Left lung (tissue), 8 donors: ENCODE data around the gene RANBP3L. TPM values are rescaled to one million over a fixed set of nuclear protein-coding genes. Genes with fewer than 3 reads are reported as not detected.

Source experiments
- polyA plus RNA-seq, 6 donors: library from polyadenylated mRNA; unstranded; fragments of 120-200 nt; gene quantifications; one replicate each; pipeline ENCODE4 v1.2.1, GENCODE V29; 2013; ENCODE audit not compliant: insufficient read length in 6 of 6
- total RNA-seq, 2 donors: library from RNA; stranded (reverse); fragmentation: NEBNext Ultra II Directional; extraction: Animal tissue kit (Norgen Biotek cat#: 25700); gene quantifications; one replicate each; pipeline ENCODE4 v1.2.1, GENCODE V29; 2021
- donor health status: DM: no; HTN: yes; CAD: no.
- donor health status: DM: no; HTN: no; CAD: no.

The RANBP3L gene
- total and polyA plus RNA-seq, 8 donors = 1.1 to 7.1 (median 2.2) TPM

Other genes starting within 250 kb of the RANBP3L start
- gene UGT3A2, start 235.0 kb downstream of the RANBP3L start, total RNA-seq = under 1 TPM in 1 of 2 donors, not detected in 1; 0.31 TPM
- under 1 TPM; 0.09 to 0.28 (median 0.20) TPM for gene UGT3A2, start 235.0 kb downstream of the RANBP3L start, polyA plus RNA-seq
- gene LMBRD2, start 150.0 kb downstream of the RANBP3L start, total RNA-seq = 10 to 100 TPM; 12.9 to 13.2 TPM
- gene LMBRD2, start 150.0 kb downstream of the RANBP3L start, polyA plus RNA-seq = 10 to 100 TPM in 5 of 6 donors, 1 to 10 TPM in 1; 9.8 to 13.6 (median 12.3) TPM
- gene SKP2, start 149.8 kb downstream of the RANBP3L start, total RNA-seq = 10 to 100 TPM; 18.4 to 21.2 TPM
- gene SKP2, start 149.8 kb downstream of the RANBP3L start, polyA plus RNA-seq = 10 to 100 TPM; 40.8 to 56.4 (median 51.0) TPM
- gene NADK2, start 60.0 kb downstream of the RANBP3L start, total RNA-seq = 10 to 100 TPM; 23.8 to 30.8 TPM
- 10 to 100 TPM; 44.2 to 57.2 (median 49.7) TPM for gene NADK2, start 60.0 kb downstream of the RANBP3L start, polyA plus RNA-seq